22Rv1 (cell line): ENCODE results near the gene DGKI.

ENCODE experiments used
- ZFX ChIP-seq: fragments of 450-650 bp; IDR thresholded peaks from 2 replicates; pipeline ENCODE4 v1.6.1; 2017; ENCODE audit warnings: antibody characterized with exemption, borderline replicate concordance
- TF ChIP-seq, protein P1 (sequence below): fragments of 450-650 bp; IDR thresholded peaks from 2 replicates; pipeline ENCODE4 v1.5.1; 2017; ENCODE audit warnings: mild to moderate bottlenecking

DNA sequence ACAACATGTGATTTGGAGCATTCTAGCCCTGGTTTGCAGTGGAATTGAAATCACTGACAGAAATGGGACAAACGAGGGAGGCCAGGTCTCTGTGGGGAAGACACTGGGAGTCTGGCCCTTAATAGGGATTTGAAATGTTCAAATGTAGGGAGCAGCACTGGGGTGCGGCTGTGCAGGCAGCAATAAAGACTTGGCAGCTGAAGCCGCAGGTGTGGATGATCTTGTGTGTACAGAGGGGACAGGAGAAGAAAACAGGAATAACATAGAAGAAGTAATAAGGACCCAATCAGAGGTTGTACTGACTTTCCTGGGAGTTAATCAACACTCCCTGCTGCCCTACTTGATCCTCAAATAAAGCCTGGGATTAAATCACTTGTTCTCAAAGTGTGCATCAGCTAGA, 375.6 kb downstream of the DGKI start:
- TF ChIP-seq, protein P1, sequence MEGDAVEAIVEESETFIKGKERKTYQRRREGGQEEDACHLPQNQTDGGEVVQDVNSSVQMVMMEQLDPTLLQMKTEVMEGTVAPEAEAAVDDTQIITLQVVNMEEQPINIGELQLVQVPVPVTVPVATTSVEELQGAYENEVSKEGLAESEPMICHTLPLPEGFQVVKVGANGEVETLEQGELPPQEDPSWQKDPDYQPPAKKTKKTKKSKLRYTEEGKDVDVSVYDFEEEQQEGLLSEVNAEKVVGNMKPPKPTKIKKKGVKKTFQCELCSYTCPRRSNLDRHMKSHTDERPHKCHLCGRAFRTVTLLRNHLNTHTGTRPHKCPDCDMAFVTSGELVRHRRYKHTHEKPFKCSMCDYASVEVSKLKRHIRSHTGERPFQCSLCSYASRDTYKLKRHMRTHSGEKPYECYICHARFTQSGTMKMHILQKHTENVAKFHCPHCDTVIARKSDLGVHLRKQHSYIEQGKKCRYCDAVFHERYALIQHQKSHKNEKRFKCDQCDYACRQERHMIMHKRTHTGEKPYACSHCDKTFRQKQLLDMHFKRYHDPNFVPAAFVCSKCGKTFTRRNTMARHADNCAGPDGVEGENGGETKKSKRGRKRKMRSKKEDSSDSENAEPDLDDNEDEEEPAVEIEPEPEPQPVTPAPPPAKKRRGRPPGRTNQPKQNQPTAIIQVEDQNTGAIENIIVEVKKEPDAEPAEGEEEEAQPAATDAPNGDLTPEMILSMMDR: no peak
- TF ChIP-seq ZFX: no peak
